ENCODE results near the gene REG3A.

The REG3A gene

GRCh38 chr2:79120194-79120713 is 39.3 kb downstream of the REG3A start, which contains the start of gene REG1A:
TSS of gene REG1A (plus strand) at chr2:79120488. CDS start at chr2:79120862, 374 bp downstream.
- no peak for DNase-seq (ENCODE audit: low spot score)

- DNase-seq (ENCODE audit: low spot score): no peak
Measured at GRCh38 chr2:79116997-79117928, 42.3 kb downstream of the REG3A start.

GRCh38 chr2:79114797-79115494 is 44.6 kb downstream of the REG3A start:
- peak; percentile 43 for DNase-seq (ENCODE audit: low spot score)

GRCh38 chr2:79112269-79112668 is 47.3 kb downstream of the REG3A start:
- no peak for DNase-seq (ENCODE audit: low spot score)
